ENCODE data around the gene MCM8.
A peak's percentile ranks its signal among the peaks of the same experiment; 100 is the strongest.

Gene MCM8

DNA sequence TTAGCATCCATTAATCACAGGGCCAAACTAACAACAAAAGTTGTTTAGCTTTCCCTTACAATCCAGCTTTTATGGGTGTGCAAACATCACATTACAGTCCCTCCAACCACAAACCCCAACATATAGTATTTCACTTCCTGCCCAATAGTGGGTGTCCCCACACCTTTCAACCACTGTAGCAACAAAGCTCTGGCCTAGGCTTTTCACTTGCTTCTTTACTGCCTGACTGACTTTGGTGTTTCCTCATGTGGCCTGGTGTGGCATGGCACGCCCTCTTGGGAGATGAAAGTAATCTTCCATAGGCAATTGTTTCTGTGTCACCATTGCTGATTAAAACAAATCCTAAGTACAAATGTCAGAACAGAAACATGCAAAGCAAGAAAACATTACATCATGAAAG, 46.3 kb downstream of the MCM8 start:
- Histone ChIP-seq H4K8ac (ENCODE audit: low read depth, low read length) (no peak overlapping the region), H3K9me3 (replicated peaks in 1 of 2; ENCODE audit: control insufficient read depth in 2 of 2, insufficient read depth in 1 of 2, low read depth in 1 of 2, low read length in 2 of 2) (no peaks in the 10 kb centered on the region), H3K79me1 (ENCODE audit: low read depth, low read length) (no peaks in the 10 kb centered on the region), H3K9ac (ENCODE audit: low read depth, low read length, poor library complexity) (no peak overlapping the region), H2BK5ac (ENCODE audit: low read length) (no peak overlapping the region), H3K14ac (ENCODE audit: low read length) (no peak overlapping the region), H3K27me3 (ENCODE audit: control insufficient read depth in 3 of 3, insufficient read depth in 3 of 3, low read depth in 1 of 3, low read length in 3 of 3) (no peaks in the 10 kb centered on the region), H3K27ac (replicated peaks; ENCODE audit: low read length) (no peak overlapping the region), H2BK15ac (ENCODE audit: low read length) (no peak overlapping the region), H3K23ac (ENCODE audit: low read depth, low read length, poor library complexity) (no peak overlapping the region), H3K4me1 (ENCODE audit: control insufficient read depth in 2 of 2, insufficient read depth in 1 of 2, low read depth in 1 of 2, low read length in 2 of 2) (no peaks in the 10 kb centered on the region), H2BK12ac (ENCODE audit: low read length) (no peak overlapping the region), H3K4ac (ENCODE audit: low read length) (no peak overlapping the region), H2BK120ac (ENCODE audit: low read depth, low read length) (no peak overlapping the region), H3K4me3 (ENCODE audit: low read length in 2 of 2) (no peak overlapping the region), H3K36me3 (replicated peaks in 1 of 2; ENCODE audit: control insufficient read depth in 2 of 2, insufficient read depth in 2 of 2, low read length in 2 of 2) (peaks cover 8 to 75% of the 10 kb centered on the region in 2 donors), H3K4me2 (ENCODE audit: insufficient read depth, low read length, poor library complexity, severe bottlenecking) (no peak overlapping the region), H2AK5ac (ENCODE audit: low read depth, low read length) (no peak overlapping the region), H2AFZ (ENCODE audit: low read length) (no peak overlapping the region), H3K18ac (ENCODE audit: low read length) (no peak overlapping the region), H4K91ac (ENCODE audit: low read depth, low read length, poor library complexity) (no peak overlapping the region)
- no CpG with 5 or more reads among the region's 1 CpG for WGBS, 2 donors (ENCODE audit: extremely low coverage in 2 of 2, insufficient read length in 2 of 2, insufficient replicate concordance in 1 of 2)
- no peak for DNase-seq (ENCODE audit: low spot score)

DNA sequence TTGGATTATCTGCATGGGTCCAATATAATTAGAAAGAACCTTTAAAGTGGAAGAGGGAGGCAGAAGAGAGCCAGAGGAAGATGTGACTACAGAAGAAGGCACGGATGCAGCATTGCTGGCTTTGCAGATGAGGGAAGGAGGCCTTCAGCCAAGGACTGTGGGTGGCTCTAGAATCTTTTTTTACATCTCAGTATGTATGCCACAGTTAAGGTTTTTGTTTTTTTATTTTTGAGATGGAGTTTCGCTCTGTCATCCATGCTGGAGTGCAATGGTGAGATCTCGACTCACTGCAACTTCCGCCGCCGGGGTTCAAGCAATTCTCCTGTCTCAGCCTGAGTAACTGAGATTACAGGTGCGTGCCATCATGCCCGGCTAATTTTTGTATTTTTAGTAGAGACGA, 49.3 kb downstream of the MCM8 start:
- H3K23ac ChIP-seq (ENCODE audit: low read depth, low read length, poor library complexity): no peak overlapping the region
- no peaks in the 10 kb centered on the region for H3K79me1 ChIP-seq (ENCODE audit: low read depth, low read length)
- no peaks in the 10 kb centered on the region for H3K9me3 ChIP-seq (replicated peaks in 1 of 2; ENCODE audit: control insufficient read depth in 2 of 2, insufficient read depth in 1 of 2, low read depth in 1 of 2, low read length in 2 of 2)
- no peak overlapping the region for H4K91ac ChIP-seq (ENCODE audit: low read depth, low read length, poor library complexity)
- no peak overlapping the region for H2AFZ ChIP-seq (ENCODE audit: low read length)
- no peak overlapping the region for H3K14ac ChIP-seq (ENCODE audit: low read length)
- no peak overlapping the region for H3K4me2 ChIP-seq (ENCODE audit: insufficient read depth, low read length, poor library complexity, severe bottlenecking)
- H4K8ac ChIP-seq (ENCODE audit: low read depth, low read length): no peak overlapping the region
- H3K4me1 ChIP-seq (ENCODE audit: control insufficient read depth in 2 of 2, insufficient read depth in 1 of 2, low read depth in 1 of 2, low read length in 2 of 2): no peaks in the 10 kb centered on the region
- H3K9ac ChIP-seq (ENCODE audit: low read depth, low read length, poor library complexity): no peak overlapping the region
- H3K27me3 ChIP-seq (ENCODE audit: control insufficient read depth in 3 of 3, insufficient read depth in 3 of 3, low read depth in 1 of 3, low read length in 3 of 3): no peaks in the 10 kb centered on the region
- no peak overlapping the region for H2BK120ac ChIP-seq (ENCODE audit: low read depth, low read length)
- no peak overlapping the region for H3K27ac ChIP-seq (replicated peaks; ENCODE audit: low read length)
- no peak for DNase-seq (ENCODE audit: low spot score)
- H2BK15ac ChIP-seq (ENCODE audit: low read length): no peak overlapping the region
- no peak overlapping the region for H2BK5ac ChIP-seq (ENCODE audit: low read length)
- no peak overlapping the region for H3K18ac ChIP-seq (ENCODE audit: low read length)
- peaks cover 6 to 44% of the 10 kb centered on the region in 2 donors for H3K36me3 ChIP-seq (replicated peaks in 1 of 2; ENCODE audit: control insufficient read depth in 2 of 2, insufficient read depth in 2 of 2, low read length in 2 of 2)
- no peak overlapping the region for H2BK12ac ChIP-seq (ENCODE audit: low read length)
- H3K4me3 ChIP-seq (ENCODE audit: low read length in 2 of 2): no peak overlapping the region
- H3K4ac ChIP-seq (ENCODE audit: low read length): no peak overlapping the region
- no CpG with 5 or more reads among the region's 9 CpGs for whole genome bisulfite sequencing, 2 donors (ENCODE audit: extremely low coverage in 2 of 2, insufficient read length in 2 of 2, insufficient replicate concordance in 1 of 2)
- H2AK5ac ChIP-seq (ENCODE audit: low read depth, low read length): no peak overlapping the region

DNA sequence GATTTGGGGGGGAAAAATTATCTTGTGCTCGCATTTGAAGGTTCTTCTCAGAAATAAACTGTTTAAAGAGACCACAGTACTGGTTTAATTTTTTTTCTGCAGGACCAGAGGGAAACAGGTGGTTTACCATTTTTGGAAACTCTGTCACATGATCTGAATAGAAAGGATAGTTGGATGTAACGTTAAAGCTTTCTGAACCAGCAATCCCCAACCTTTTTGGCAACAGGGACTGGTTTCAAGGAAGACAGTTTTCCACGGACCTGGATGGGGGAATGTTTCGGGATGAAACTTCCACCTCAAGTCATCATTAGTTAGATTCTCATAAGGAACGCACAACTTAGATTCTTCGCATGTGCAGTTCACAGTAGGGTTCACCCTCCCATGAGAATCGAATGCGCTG, 50.4 kb downstream of the MCM8 start:
- Histone ChIP-seq H2BK12ac (ENCODE audit: low read length) (no peak overlapping the region), H3K18ac (ENCODE audit: low read length) (no peak overlapping the region), H3K9ac (ENCODE audit: low read depth, low read length, poor library complexity) (no peak overlapping the region), H3K9me3 (replicated peaks in 1 of 2; ENCODE audit: control insufficient read depth in 2 of 2, insufficient read depth in 1 of 2, low read depth in 1 of 2, low read length in 2 of 2) (no peaks in the 10 kb centered on the region), H3K4ac (ENCODE audit: low read length) (no peak overlapping the region), H3K4me1 (ENCODE audit: control insufficient read depth in 2 of 2, insufficient read depth in 1 of 2, low read depth in 1 of 2, low read length in 2 of 2) (peaks cover 2 to 4% of the 10 kb centered on the region in 2 donors), H3K14ac (ENCODE audit: low read length) (no peak overlapping the region), H3K23ac (ENCODE audit: low read depth, low read length, poor library complexity) (no peak overlapping the region), H2BK15ac (ENCODE audit: low read length) (no peak overlapping the region), H2AFZ (ENCODE audit: low read length) (no peak overlapping the region), H4K91ac (ENCODE audit: low read depth, low read length, poor library complexity) (no peak overlapping the region), H3K4me2 (ENCODE audit: insufficient read depth, low read length, poor library complexity, severe bottlenecking) (no peak overlapping the region), H3K4me3 (ENCODE audit: low read length in 2 of 2) (no peak overlapping the region), H3K27ac (replicated peaks; ENCODE audit: low read length) (no peak overlapping the region), H2BK5ac (ENCODE audit: low read length) (no peak overlapping the region), H3K79me1 (ENCODE audit: low read depth, low read length) (no peaks in the 10 kb centered on the region), H2BK120ac (ENCODE audit: low read depth, low read length) (no peak overlapping the region), H4K8ac (ENCODE audit: low read depth, low read length) (no peak overlapping the region), H2AK5ac (ENCODE audit: low read depth, low read length) (no peak overlapping the region), H3K36me3 (replicated peaks in 1 of 2; ENCODE audit: control insufficient read depth in 2 of 2, insufficient read depth in 2 of 2, low read length in 2 of 2) (peaks cover 4 to 34% of the 10 kb centered on the region in 2 donors), H3K27me3 (ENCODE audit: control insufficient read depth in 3 of 3, insufficient read depth in 3 of 3, low read depth in 1 of 3, low read length in 3 of 3) (no peaks in the 10 kb centered on the region)
- DNase-seq (ENCODE audit: low spot score): no peak
- no CpG with 5 or more reads among the region's 8 CpGs for WGBS, 2 donors (ENCODE audit: extremely low coverage in 2 of 2, insufficient read length in 2 of 2, insufficient replicate concordance in 1 of 2)

DNA sequence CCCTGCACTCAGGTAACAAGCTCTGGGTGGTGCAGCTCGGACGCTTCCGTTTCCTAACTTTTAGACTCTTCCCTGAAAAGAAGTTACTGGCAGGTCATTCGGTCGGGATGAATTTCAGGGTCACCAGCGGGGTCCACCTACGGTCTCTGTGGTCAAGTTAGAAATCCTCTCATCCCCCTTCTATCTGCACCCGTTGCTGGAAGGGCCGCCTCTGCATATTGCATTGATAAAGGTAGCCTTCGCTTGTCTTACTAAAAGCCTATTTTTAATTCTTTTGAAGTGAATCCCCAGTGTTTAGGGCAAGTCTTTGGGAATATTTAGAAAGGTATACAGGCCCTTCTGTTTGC, 56.1 kb downstream of the MCM8 start:
- H2BK5ac ChIP-seq (ENCODE audit: low read length): peak overlapping the region; percentile 94
- H3K79me1 ChIP-seq (ENCODE audit: low read depth, low read length): peaks cover 5% of the 10 kb centered on the region
- H3K4ac ChIP-seq (ENCODE audit: low read length): no peak overlapping the region
- H4K8ac ChIP-seq (ENCODE audit: low read depth, low read length): no peak overlapping the region
- no peaks in the 10 kb centered on the region for H3K9me3 ChIP-seq (replicated peaks in 1 of 2; ENCODE audit: control insufficient read depth in 2 of 2, insufficient read depth in 1 of 2, low read depth in 1 of 2, low read length in 2 of 2)
- H3K36me3 ChIP-seq (replicated peaks in 1 of 2; ENCODE audit: control insufficient read depth in 2 of 2, insufficient read depth in 2 of 2, low read length in 2 of 2): peaks cover 6 to 21% of the 10 kb centered on the region in 2 donors
- H3K23ac ChIP-seq (ENCODE audit: low read depth, low read length, poor library complexity): peak overlapping the region; percentile 97
- H2BK12ac ChIP-seq (ENCODE audit: low read length): no peak overlapping the region
- WGBS, 2 donors (ENCODE audit: extremely low coverage in 2 of 2, insufficient read length in 2 of 2, insufficient replicate concordance in 1 of 2): no CpG with 5 or more reads among the region's 10 CpGs
- H3K4me2 ChIP-seq (ENCODE audit: insufficient read depth, low read length, poor library complexity, severe bottlenecking): peak overlapping the region; percentile 77
- H2AFZ ChIP-seq (ENCODE audit: low read length): peak overlapping the region; percentile 95
- no peak overlapping the region for H3K18ac ChIP-seq (ENCODE audit: low read length)
- no peak overlapping the region for H3K27ac ChIP-seq (replicated peaks; ENCODE audit: low read length)
- H3K4me3 ChIP-seq (ENCODE audit: low read length in 2 of 2): peak overlapping the region; percentile 87 to 97
- H2BK120ac ChIP-seq (ENCODE audit: low read depth, low read length): no peak overlapping the region
- no peak for DNase-seq (ENCODE audit: low spot score)
- no peaks in the 10 kb centered on the region for H3K27me3 ChIP-seq (ENCODE audit: control insufficient read depth in 3 of 3, insufficient read depth in 3 of 3, low read depth in 1 of 3, low read length in 3 of 3)
- no peak overlapping the region for H2BK15ac ChIP-seq (ENCODE audit: low read length)
- H3K4me1 ChIP-seq (ENCODE audit: control insufficient read depth in 2 of 2, insufficient read depth in 1 of 2, low read depth in 1 of 2, low read length in 2 of 2): peaks cover 5 to 8% of the 10 kb centered on the region in 2 donors
- no peak overlapping the region for H4K91ac ChIP-seq (ENCODE audit: low read depth, low read length, poor library complexity)
- no peak overlapping the region for H2AK5ac ChIP-seq (ENCODE audit: low read depth, low read length)
- no peak overlapping the region for H3K14ac ChIP-seq (ENCODE audit: low read length)
- peak overlapping the region; percentile 92 for H3K9ac ChIP-seq (ENCODE audit: low read depth, low read length, poor library complexity)
